ENCODE data around the gene AHDC1.
"Not testable (repeated sequence)": the region's sequence is repeated elsewhere in the genome, so short reads cannot be mapped to it uniquely, and the experiment has no call there.

Gene AHDC1

DNA sequence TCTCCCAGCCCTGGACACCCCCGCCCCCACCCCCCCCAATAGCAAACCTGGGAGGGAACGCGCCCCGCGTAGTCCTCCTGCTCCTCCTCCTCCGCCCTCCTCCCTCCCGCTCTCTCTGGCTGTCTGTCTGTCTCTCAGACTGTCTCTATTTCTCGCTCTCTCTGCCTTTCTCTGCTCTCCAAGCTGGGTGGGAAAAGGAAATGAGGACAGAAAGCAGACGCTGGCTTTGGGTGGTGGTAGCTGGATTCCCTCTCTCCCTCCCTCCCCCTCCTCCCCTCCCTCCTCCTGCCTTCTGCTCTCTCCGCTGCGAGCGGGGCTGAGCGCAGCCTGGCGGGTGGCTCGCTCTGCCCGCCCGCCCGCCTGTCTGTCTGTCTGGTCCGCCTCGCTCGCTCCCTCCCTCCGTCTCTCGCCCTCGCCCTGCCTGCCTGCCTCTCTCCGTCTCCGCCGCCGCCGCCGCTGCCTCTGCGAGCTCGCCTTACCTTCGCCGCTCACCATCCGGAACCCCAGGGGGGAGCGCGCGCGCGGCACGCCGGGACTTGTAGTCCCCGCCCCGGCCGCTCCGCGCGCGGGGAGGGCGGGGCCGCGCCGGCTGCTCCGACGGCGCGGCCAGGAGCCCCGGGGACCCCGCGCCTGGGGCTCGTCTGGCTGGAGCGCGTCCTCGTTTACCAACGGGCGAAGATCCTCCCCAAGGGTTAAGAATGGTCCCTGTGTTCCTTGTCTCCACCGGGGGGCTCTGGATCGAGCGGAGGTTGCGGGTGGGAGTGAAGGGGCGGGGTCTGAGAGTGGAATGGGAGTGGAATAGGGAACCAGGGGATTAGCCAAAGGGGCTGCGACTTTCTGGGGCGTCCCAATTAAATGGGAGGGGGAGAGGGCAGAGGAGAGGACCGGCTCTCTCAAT, at the start of gene AHDC1:
TSS of gene AHDC1 (minus strand) at position 464 of the 898 bp plus-strand sequence. CDS start 52,029 bp downstream, outside the sequence.
- peak; percentile 95 for DNase-seq

GRCh38 chr1:27652111-27652864, 48.3 kb upstream of the AHDC1 start:
- DNase-seq = no peak

DNA sequence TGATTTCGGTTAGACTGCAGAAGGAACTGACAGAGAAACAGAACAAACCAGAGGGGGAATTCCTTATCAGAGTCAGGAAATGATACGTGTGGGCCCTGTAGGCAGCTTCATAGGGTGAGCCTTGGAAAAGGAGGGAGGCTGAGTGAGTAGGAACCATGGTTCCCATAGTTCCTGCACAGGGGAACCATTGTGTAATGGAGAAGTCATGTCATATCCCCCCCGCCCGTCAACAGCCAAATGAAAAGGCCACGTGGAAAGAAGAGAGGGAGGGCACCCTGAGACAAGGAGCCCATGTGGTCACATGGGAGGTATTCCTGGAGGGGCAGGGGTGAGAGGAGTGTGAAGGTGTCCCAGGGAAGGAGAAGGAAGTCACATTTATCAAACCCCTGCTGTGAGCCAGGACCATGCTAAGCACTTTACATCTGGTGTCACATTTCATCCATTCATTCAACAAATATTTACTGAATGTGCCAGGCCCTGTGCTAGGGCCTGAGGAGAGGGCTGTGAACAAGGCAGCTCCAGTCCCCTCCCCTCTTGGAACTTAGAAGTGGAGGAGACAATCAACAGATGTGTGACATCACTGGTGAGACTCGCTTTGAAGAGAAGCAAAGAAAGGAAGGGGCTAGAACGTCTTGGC, 46.7 kb upstream of the AHDC1 start:
- DNase-seq = no peak

DNA sequence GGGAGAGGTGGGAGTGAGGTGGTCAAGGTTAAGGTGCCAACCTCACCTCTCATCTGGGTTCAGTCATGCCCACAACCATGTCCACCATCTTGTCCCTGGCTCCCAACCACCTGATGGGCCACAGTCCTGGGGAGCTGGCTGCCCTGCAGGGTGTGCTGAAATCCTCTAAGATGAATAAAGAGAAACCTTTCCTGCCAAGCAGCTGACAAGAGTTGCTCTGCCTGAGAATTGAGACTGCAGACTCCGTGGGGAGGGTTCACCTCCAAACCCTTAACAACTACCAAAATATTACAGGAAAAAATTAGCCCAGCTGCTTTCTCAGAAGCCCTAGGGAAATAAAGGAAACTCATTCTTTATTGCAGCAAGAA, 46.2 kb upstream of the AHDC1 start:
- DNase-seq = no peak

- no peak for DNase-seq
Observed at GRCh38 chr1:27649306-27649635, 45.3 kb upstream of the AHDC1 start.

- no peak for DNase-seq
Observed at GRCh38 chr1:27648602-27649305, 44.8 kb upstream of the AHDC1 start.

GRCh38 chr1:27647328-27647727, 43.4 kb upstream of the AHDC1 start:
- DNase-seq = no peak

GRCh38 chr1:27646676-27647075, 42.7 kb upstream of the AHDC1 start:
- no peak for DNase-seq

GRCh38 chr1:27645071-27645415, 41.1 kb upstream of the AHDC1 start:
- DNase-seq = no peak

- no peak for DNase-seq
Observed at GRCh38 chr1:27644369-27645070, 40.6 kb upstream of the AHDC1 start.

DNA sequence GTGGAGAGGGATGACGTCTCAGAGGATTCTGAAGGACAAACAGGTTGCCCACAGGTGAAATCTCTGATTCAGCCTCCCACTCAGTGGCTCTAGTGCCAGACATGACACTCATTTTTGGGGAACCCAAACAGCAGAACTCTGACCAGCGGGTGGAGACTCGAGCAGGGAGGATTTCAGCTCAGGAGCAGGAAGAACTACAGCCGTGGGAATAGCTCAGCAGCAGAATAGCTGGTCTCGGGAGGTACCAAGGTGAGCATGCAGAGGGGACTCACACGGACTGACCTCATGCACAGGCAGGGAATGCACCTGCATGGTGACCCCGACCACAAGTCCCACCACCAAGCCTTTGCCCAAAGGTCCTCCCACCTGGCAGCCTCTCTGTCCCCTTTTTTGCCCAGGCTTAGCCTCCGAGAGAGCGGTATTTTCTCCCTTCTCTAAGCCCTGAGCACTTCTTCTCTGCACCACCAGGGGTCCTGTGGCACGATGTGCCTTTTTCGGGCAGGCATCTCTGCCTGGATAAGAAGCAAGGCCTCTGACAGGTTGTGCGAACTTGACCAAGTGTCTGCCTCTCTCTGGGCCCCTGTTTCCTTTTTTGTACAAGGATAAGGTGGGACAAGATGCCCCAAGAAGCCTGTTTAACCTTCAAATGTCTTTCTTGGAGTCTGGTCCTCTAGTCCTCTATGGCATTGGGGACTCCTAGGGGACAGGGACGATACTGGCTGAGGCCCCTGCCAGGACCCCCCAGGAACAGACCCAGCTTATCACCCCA, 39.8 kb upstream of the AHDC1 start:
- DNase-seq = peak; percentile 80

- not testable (repeated sequence) for DNase-seq
Observed at GRCh38 chr1:27640514-27640913, 36.6 kb upstream of the AHDC1 start.

DNA sequence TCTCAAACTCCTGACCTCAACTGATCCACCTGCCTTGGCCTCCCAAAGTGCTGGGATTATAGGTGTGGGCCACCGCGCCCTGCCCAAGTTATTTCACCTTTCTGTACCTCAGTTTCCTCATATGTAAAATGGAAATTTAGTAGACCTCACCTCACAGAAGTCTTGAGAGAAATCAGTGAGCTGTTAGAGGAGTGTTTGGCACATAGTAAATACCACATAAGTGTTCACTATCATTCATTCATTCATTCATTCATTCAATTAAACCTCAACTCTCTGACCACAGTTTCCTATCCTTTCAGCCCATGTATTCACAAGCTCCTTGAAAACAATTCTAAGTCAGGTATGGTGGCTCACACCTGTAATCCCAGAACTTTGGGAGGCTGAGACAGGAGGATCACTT, 34.9 kb upstream of the AHDC1 start:
- no peak for DNase-seq

GRCh38 chr1:27638047-27638734, 34.2 kb upstream of the AHDC1 start:
- no peak for DNase-seq

GRCh38 chr1:27635396-27636142, 31.6 kb upstream of the AHDC1 start:
- DNase-seq = no peak

DNA sequence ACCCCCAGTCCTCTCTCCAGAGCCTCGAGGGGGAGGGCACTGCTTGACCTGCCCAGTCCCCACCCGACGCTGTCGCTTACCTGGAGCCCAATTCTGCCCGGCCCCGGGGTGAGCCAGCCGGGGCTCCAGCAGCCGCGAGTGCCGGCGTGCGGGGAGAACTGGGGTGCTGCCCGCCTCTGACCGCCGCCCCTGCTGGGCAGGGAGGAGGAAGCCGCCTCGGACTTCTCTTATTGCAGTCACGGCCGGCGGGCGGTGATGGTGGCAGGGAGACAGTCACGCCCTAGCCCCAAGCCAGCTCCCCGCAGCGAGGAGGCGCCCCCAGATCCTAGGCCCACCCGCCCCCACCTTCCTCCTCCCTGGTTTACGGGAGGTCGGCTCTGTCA, 31.0 kb upstream of the AHDC1 start, which contains the start of gene FGR:
TSS of gene FGR (minus strand) at position 201 of the 383 bp plus-strand sequence. CDS start 11,269 bp downstream, outside the sequence.
- DNase-seq = no peak

GRCh38 chr1:27634177-27634984, 30.4 kb upstream of the AHDC1 start:
- DNase-seq = peak; percentile 75

GRCh38 chr1:27633640-27634176, 29.8 kb upstream of the AHDC1 start:
- DNase-seq = no peak

DNA sequence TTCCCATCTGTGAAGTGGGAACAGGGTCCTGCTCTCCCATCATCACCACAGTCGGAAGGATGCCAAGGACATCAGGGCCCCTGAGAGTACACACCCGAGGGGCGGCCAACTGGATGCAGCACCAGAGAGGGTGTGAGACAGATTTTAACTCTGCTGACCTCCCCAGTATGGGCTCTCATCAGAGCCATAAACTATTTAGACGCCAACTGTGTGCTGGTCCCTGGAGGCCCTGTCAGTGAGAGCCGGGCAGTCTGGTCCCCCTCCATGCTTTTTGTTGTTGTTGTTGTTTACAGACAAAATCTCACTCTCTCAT, 29.3 kb upstream of the AHDC1 start:
- DNase-seq = no peak

Data from activated CD8-positive, alpha-beta memory T cell treated with anti-CD3 and anti-CD28 coated beads, Interleukin-2, amount 50 U/mL, for 48 hours (primary cell).